Measurements from ENCODE around the gene PIK3R1.

PIK3R1 gene

DNA sequence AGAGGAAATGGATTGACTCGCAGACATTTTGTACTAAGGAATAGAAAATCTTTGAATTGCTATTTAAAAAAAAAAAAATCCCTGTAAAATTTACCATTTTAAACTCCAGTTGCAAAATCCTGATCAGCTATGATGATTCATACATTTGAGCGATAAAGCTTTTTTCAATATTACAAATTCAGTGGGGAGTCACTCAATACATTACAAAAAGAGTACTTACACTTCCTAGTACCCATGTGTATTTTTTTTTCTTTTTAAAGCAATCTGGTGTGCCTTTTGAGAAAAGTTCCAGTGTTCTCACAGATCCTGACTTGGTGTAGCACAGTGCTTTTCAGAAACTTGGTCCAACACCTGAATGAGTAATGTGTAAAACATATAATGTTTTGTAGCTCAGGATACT lies 54.3 kb downstream of the PIK3R1 start:
- WGBS, 2 experiments (ENCODE audit: insufficient coverage in 2 of 2): no CpG with 5 or more reads among the region's 2 CpGs
- Histone ChIP-seq H3K9me3 (ENCODE audit: control insufficient read depth, low read length) (no peaks in the 10 kb centered on the region), H3K4me3 (ENCODE audit: extremely low read depth, insufficient read depth, low read length, poor library complexity, severe bottlenecking) (no peak overlapping the region), H3K27ac (ENCODE audit: low read depth, low read length, severe bottlenecking) (no peak overlapping the region), H3K36me3 (ENCODE audit: control insufficient read depth, insufficient read depth, low read length) (peaks cover 5% of the 10 kb centered on the region), H3K4me1 (ENCODE audit: control insufficient read depth, insufficient read depth, low read length, poor library complexity, severe bottlenecking) (no peaks in the 10 kb centered on the region)

DNA sequence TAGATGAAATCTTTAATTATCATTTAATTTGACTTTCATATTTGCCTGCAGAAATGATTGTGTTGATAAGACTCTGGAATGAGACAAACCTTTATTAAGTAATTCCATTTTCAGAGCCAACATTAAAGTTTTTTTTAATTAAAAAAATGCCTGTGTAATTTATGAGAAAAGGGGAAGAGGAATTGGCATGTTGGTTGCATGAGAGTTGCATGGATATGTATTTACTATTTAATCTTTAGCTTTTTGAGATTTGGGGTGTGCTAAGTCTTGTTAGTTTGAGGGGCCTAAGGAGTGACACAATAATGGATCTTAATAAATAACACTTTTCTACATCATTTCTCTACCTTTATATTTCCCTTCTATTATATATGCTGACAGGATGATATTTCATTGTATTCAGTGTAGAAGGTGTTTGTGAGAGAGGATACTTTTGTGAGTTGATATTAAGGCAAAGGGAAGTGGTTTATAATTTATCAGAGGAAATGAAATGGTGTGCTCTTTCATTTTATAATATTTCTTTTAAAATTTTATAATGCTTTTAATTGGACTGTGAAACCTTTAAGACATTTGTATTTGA lies 54.9 kb downstream of the PIK3R1 start:
- Histone ChIP-seq H3K4me1 (ENCODE audit: control insufficient read depth, insufficient read depth, low read length, poor library complexity, severe bottlenecking) (no peaks in the 10 kb centered on the region), H3K9me3 (ENCODE audit: control insufficient read depth, low read length) (no peaks in the 10 kb centered on the region), H3K27ac (ENCODE audit: low read depth, low read length, severe bottlenecking) (no peak overlapping the region), H3K36me3 (ENCODE audit: control insufficient read depth, insufficient read depth, low read length) (peaks cover 12% of the 10 kb centered on the region), H3K4me3 (ENCODE audit: extremely low read depth, insufficient read depth, low read length, poor library complexity, severe bottlenecking) (no peak overlapping the region)

DNA sequence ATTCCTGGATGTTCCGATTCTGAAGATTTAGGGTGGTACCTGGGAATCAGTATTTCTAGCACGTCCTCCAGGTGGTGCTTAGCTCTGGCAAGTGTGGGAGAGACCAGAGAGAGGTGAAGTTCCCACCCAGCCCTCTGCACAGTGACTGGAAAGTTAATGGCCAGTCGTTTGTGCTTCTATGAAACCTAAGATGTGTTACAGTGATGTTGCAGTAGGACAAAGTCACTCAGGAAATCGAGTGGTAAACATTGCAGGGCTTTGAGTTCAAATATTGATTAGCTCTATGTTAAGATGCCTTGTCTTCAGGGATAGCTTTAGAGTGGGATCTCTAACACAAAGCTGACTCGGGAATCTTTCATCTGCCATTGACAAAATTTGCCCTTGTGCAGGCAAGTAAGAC lies 55.6 kb downstream of the PIK3R1 start:
- WGBS, 2 experiments (ENCODE audit: insufficient coverage in 2 of 2): 89 to 94% methylated on average over 2 to 3 of the region's 5 CpGs
- Histone ChIP-seq H3K36me3 (ENCODE audit: control insufficient read depth, insufficient read depth, low read length) (peaks cover 12% of the 10 kb centered on the region), H3K4me3 (ENCODE audit: extremely low read depth, insufficient read depth, low read length, poor library complexity, severe bottlenecking) (no peak overlapping the region), H3K27ac (ENCODE audit: low read depth, low read length, severe bottlenecking) (no peak overlapping the region), H3K4me1 (ENCODE audit: control insufficient read depth, insufficient read depth, low read length, poor library complexity, severe bottlenecking) (no peaks in the 10 kb centered on the region), H3K9me3 (ENCODE audit: control insufficient read depth, low read length) (no peaks in the 10 kb centered on the region)

DNA sequence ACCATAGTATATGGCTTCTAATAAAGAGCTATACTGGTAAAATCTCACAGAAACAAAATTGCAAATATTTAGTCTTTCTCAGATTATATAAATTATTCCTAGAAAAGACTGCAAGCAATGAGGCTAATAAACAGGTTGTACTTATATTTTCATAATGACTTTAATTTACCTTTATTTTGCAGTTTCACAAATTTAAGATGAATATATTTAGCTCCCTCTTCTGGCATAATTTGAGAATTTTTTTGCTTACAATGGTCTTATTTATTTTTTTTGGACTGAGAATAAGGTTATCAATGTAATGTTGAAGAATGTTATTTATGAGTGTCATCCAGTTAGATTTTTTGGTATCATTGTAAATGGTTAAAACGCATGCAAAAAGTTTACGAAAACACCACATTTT lies 56.7 kb downstream of the PIK3R1 start:
- Histone ChIP-seq H3K4me1 (ENCODE audit: control insufficient read depth, insufficient read depth, low read length, poor library complexity, severe bottlenecking) (no peaks in the 10 kb centered on the region), H3K27ac (ENCODE audit: low read depth, low read length, severe bottlenecking) (no peak overlapping the region)

DNA sequence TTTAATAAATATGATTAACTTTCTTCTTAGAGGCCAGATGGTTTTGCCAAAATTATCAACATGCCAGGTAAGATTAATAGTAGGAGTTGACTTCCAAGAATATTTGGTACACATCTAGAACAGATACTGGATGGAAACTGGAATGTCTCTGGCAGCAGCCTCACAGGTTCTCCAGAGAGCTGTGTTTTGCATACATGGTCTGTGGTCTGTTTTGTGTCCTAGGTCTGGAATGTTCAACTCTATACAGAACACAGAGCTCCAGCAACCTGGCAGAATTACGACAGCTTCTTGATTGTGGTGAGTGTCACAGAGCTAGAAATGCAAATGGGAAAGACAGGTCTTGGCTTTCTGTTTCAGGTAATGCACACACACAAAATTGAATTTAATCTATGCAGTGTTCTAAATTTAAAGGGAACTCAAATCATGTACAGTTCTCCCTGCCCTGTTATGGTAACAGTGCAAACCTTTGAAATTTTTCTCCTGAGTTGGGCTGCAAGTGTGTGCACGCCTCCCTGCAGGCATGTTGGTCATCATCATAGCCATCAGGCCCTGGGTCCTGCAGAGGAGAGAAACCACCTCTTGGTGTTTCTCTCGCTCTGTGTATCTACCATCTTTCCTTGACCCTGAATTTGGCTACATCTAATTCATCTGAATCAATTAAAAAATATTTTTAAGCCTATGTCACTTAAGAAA lies 58.3 kb downstream of the PIK3R1 start:
- WGBS, 2 experiments (ENCODE audit: insufficient coverage in 2 of 2): 67 to 83% methylated on average over 2 to 3 of the region's 3 CpGs
- Histone ChIP-seq H3K36me3 (ENCODE audit: control insufficient read depth, insufficient read depth, low read length) (peaks cover 29% of the 10 kb centered on the region), H3K4me1 (ENCODE audit: control insufficient read depth, insufficient read depth, low read length, poor library complexity, severe bottlenecking) (no peaks in the 10 kb centered on the region), H3K9me3 (ENCODE audit: control insufficient read depth, low read length) (no peaks in the 10 kb centered on the region), H3K27ac (ENCODE audit: low read depth, low read length, severe bottlenecking) (no peak overlapping the region), H3K4me3 (ENCODE audit: extremely low read depth, insufficient read depth, low read length, poor library complexity, severe bottlenecking) (no peak overlapping the region)

More for the DNA sequence above, 56.7 kb downstream of the PIK3R1 start:
- H3K36me3 ChIP-seq (ENCODE audit: control insufficient read depth, insufficient read depth, low read length): peaks cover 22% of the 10 kb centered on the region
- no peaks in the 10 kb centered on the region for H3K9me3 ChIP-seq (ENCODE audit: control insufficient read depth, low read length)
- WGBS, 2 experiments (ENCODE audit: insufficient coverage in 2 of 2): no CpG with 5 or more reads among the region's 2 CpGs
- H3K4me3 ChIP-seq (ENCODE audit: extremely low read depth, insufficient read depth, low read length, poor library complexity, severe bottlenecking): no peak overlapping the region

DNA sequence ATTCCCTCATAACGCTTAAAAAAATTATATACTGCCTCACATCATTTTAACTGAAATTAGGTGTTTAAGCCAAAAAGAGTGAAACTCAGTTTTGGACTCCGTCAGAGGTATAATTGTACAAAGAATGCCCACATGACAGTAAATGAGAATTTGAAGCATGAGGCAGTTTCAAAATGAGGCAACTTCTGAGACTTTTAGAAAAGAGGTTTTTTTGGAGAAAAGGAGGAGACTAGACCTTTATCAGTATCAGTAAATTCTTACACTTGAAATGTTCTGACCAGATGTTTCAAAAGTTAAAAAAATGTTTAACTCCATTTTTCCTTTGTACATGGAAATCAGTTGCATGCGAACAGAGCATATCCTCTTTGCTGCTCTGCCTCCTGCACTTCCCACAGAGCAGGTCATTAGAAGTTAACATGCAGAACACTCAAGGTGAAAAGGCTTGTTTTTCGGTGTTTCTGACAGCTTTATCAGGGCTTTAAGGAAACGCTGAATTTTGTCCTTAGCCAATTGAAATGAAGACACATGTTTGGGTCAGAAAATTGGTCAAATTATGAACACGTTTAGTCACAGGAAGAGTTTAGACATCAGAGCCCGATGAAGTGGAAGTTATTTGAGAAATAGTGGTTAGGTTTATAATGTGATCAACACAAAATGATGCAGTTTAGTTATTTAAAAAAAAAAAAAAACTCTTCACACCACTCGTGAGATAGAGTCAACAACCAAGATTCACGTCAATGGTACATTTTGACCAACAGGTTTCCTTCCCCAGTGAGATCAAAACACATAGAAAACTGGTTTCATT lies 59.5 kb downstream of the PIK3R1 start:
- 84 to 86% methylated on average over 6 of the region's 9 CpGs for WGBS, 2 experiments (ENCODE audit: insufficient coverage in 2 of 2)
- Histone ChIP-seq H3K4me1 (ENCODE audit: control insufficient read depth, insufficient read depth, low read length, poor library complexity, severe bottlenecking) (no peaks in the 10 kb centered on the region), H3K4me3 (ENCODE audit: extremely low read depth, insufficient read depth, low read length, poor library complexity, severe bottlenecking) (no peak overlapping the region), H3K27ac (ENCODE audit: low read depth, low read length, severe bottlenecking) (no peak overlapping the region), H3K9me3 (ENCODE audit: control insufficient read depth, low read length) (no peaks in the 10 kb centered on the region), H3K36me3 (ENCODE audit: control insufficient read depth, insufficient read depth, low read length) (peaks cover 41% of the 10 kb centered on the region)

DNA sequence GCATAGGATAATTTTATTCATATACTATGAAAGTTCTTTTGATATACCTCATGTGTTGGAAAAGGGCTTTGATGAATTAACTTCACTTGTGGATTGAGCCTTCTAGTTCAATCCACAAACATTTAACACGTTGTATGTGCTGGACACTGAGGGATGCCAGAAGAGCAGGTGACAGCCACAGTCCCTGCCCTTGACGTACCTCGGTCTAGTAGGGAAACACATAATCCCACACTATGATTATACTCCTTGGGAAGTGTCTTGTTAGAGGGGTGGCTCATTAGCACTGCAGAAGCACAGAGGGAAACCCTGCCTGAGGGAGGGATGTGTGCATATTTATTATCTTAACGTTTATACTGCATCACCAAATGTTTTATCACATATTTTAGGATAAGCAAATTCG lies 61.2 kb downstream of the PIK3R1 start:
- H3K36me3 ChIP-seq (ENCODE audit: control insufficient read depth, insufficient read depth, low read length): peaks cover 50% of the 10 kb centered on the region

DNA sequence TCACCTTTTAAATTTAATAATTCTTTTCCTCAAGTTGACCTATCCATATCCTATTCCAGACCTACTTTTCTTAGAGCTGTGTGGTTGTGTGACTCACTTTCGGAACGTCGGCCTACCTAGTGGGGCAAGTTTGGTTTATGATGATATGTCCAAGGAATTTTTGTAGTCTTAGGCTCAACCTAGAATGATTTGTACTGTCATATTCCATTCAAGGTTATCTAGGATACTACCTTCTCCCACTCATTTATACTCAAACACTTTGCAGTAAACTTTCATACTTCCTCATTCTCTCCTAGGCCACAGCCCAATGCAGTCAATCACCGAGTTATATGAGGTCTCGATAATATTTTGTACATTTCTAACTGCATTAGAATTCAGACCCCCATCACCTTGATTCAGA lies 61.9 kb downstream of the PIK3R1 start:
- Histone ChIP-seq H3K4me1 (ENCODE audit: control insufficient read depth, insufficient read depth, low read length, poor library complexity, severe bottlenecking) (no peaks in the 10 kb centered on the region), H3K36me3 (ENCODE audit: control insufficient read depth, insufficient read depth, low read length) (peaks cover 57% of the 10 kb centered on the region), H3K4me3 (ENCODE audit: extremely low read depth, insufficient read depth, low read length, poor library complexity, severe bottlenecking) (no peak overlapping the region), H3K27ac (ENCODE audit: low read depth, low read length, severe bottlenecking) (no peak overlapping the region), H3K9me3 (ENCODE audit: control insufficient read depth, low read length) (no peaks in the 10 kb centered on the region)
- 93 to 95% methylated on average over 2 of the region's 5 CpGs for WGBS, 2 experiments (ENCODE audit: insufficient coverage in 2 of 2)

More for the DNA sequence above, 61.2 kb downstream of the PIK3R1 start:
- Histone ChIP-seq H3K27ac (ENCODE audit: low read depth, low read length, severe bottlenecking) (no peak overlapping the region), H3K4me1 (ENCODE audit: control insufficient read depth, insufficient read depth, low read length, poor library complexity, severe bottlenecking) (no peaks in the 10 kb centered on the region), H3K9me3 (ENCODE audit: control insufficient read depth, low read length) (no peaks in the 10 kb centered on the region), H3K4me3 (ENCODE audit: extremely low read depth, insufficient read depth, low read length, poor library complexity, severe bottlenecking) (no peak overlapping the region)
- WGBS, 2 experiments (ENCODE audit: insufficient coverage in 2 of 2): 100% methylated on average over 1 of the region's 5 CpGs; no CpG with 5 or more reads in 1 of the 2 experiments

DNA sequence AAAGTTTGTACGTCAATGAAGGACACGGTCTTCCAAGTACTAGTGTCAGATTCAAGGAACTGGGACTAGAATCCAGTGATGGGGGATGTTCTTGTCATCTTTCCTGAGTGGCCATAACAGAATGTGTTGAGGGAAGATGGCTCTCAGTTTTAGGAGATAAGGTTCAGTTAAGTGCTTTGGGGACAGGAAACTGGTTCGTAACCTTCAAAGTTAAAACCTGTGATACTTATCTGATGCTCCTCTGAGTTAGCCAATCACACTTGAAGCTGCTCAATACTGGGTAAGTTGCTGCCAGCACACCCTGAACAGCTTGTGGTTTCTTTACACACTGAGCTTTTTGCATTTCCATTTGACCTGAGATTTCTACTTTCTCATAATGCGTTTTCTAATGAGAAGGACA lies 64.4 kb downstream of the PIK3R1 start:
- Histone ChIP-seq H3K9me3 (ENCODE audit: control insufficient read depth, low read length) (no peaks in the 10 kb centered on the region), H3K4me3 (ENCODE audit: extremely low read depth, insufficient read depth, low read length, poor library complexity, severe bottlenecking) (no peak overlapping the region), H3K36me3 (ENCODE audit: control insufficient read depth, insufficient read depth, low read length) (peaks cover 55% of the 10 kb centered on the region), H3K4me1 (ENCODE audit: control insufficient read depth, insufficient read depth, low read length, poor library complexity, severe bottlenecking) (no peaks in the 10 kb centered on the region), H3K27ac (ENCODE audit: low read depth, low read length, severe bottlenecking) (no peak overlapping the region)
- WGBS, 2 experiments (ENCODE audit: insufficient coverage in 2 of 2): 98 to 100% methylated on average over 2 to 4 of the region's 4 CpGs

DNA sequence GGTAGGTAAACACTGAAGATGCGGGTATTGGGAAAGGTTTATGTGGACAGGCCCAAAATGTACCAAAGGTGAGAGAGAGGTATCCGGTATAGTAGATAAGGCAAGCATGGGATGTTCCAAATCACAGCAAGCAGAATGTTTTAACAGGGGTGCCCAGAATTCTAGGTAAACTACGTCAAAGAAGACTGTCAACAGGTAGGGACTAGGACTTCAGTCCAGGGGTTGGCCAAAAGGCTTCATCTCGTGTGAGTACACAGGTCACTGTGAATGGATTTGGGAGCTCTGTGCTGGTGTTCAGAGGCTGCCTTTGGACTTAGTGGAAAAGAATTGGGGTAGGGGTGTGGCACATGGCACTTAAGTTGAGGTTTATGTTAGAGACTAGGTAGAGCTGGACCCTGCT lies 66.4 kb downstream of the PIK3R1 start:
- no peaks in the 10 kb centered on the region for H3K9me3 ChIP-seq (ENCODE audit: control insufficient read depth, low read length)
- H3K4me3 ChIP-seq (ENCODE audit: extremely low read depth, insufficient read depth, low read length, poor library complexity, severe bottlenecking): no peak overlapping the region
- peaks cover 43% of the 10 kb centered on the region for H3K36me3 ChIP-seq (ENCODE audit: control insufficient read depth, insufficient read depth, low read length)
- peaks cover under 1% of the 10 kb centered on the region for H3K4me1 ChIP-seq (ENCODE audit: control insufficient read depth, insufficient read depth, low read length, poor library complexity, severe bottlenecking)
- no peak overlapping the region for H3K27ac ChIP-seq (ENCODE audit: low read depth, low read length, severe bottlenecking)
- WGBS, 2 experiments (ENCODE audit: insufficient coverage in 2 of 2): 91 to 96% methylated on average over 4 of the region's 4 CpGs

DNA sequence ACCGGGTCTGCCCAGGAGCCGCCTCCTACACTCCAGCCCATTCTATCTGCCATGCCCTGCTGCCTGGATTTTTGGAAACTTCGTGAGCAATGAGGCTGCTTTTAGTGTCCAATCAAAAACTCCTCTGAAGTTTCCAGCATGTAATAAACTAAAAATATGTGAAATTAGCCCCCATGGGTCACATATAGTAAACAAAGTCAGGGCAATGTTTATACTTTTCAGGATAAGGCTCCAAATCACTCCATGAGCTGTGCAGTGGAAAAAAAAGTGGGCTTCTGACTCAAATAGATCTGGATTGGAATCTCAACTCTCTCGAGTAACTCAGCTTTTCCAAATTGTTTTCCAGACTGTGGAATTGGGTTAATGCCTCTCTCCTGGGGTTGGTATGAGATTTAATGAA lies 68.2 kb downstream of the PIK3R1 start:
- H3K36me3 ChIP-seq (ENCODE audit: control insufficient read depth, insufficient read depth, low read length): peaks cover 33% of the 10 kb centered on the region
- no peak overlapping the region for H3K4me3 ChIP-seq (ENCODE audit: extremely low read depth, insufficient read depth, low read length, poor library complexity, severe bottlenecking)
- H3K9me3 ChIP-seq (ENCODE audit: control insufficient read depth, low read length): no peaks in the 10 kb centered on the region
- no peak overlapping the region for H3K27ac ChIP-seq (ENCODE audit: low read depth, low read length, severe bottlenecking)
- 85 to 90% methylated on average over 3 of the region's 4 CpGs for WGBS, 2 experiments (ENCODE audit: insufficient coverage in 2 of 2)
- peaks cover 10% of the 10 kb centered on the region for H3K4me1 ChIP-seq (ENCODE audit: control insufficient read depth, insufficient read depth, low read length, poor library complexity, severe bottlenecking)

Data from mesodermal cell (in vitro differentiated cells).